HepG2 (cell line): ENCODE measurements around the gene APBA1. TPM values are rescaled to one million over a fixed set of nuclear protein-coding genes. Genes with fewer than 3 reads are reported as not detected.

Experiments used
- ATAC-seq: fragments of 200-7000 bp; cut with Tn5 transposase; 3 replicates; pipeline ENCODE4 v1.9.1; 2020; ENCODE audit warnings: mild to moderate bottlenecking, moderate library complexity
- BruUV-seq: library from RNA; stranded (reverse); fragments of 400-500 nt; replicated peaks from 2 replicates; lab custom pipeline; 2021; lab: Mats Ljungman, UMichigan
- CTCF ChIA-PET: fragments of 300-600 bp; formaldehyde crosslinking; extraction: SDS; loops from one replicate; lab custom pipeline; 2021; ENCODE audit warnings: low total read pairs, inconsistent platforms, low intra/inter-chr PET ratio; lab: Yijun Ruan, JAX
- POLR2A ChIA-PET: fragments of 350-600 bp; sonication (Branson Sonifier 250); formaldehyde crosslinking; loops from one replicate; lab custom pipeline; 2020; ENCODE audit warnings: antibody characterized with exemption, inconsistent platforms; lab: Yijun Ruan, JAX
- DNase-seq: peaks from one replicate; pipeline ENCODE4 v3.0.0-alpha.2; 2015; ENCODE audit warnings: low spot score
- FAIRE-seq: peaks from 3 replicates; lab custom pipeline; 2011; peaks lifted over from hg19 to GRCh38; lab: Jason Lieb, UNC
- H2AFZ ChIP-seq: one replicate; pipeline ENCODE4 v1.6.1; 2011; ENCODE audit warnings: low read length, inconsistent platforms
- H3K27ac ChIP-seq: fragments of 300-600 bp; 3 replicates; pipeline ENCODE4 v1.8.0; 2011; ENCODE audit warnings: mixed run types, mild to moderate bottlenecking, mixed read lengths, low read length, inconsistent platforms; ENCODE audit not compliant: insufficient read depth; ENCODE audit errors: extremely low read length
- H3K27me3 ChIP-seq, 2 experiments: fragments of 200-600 bp in 1 of 2; 2 replicates in 1 of 2; 3 replicates in 1 of 2; pipeline versions ENCODE4 v1.6.0 to v1.8.0; 2011; ENCODE audit warnings: low read length in 2 of 2, mild to moderate bottlenecking in 2 of 2, moderate library complexity in 2 of 2, inconsistent platforms in 1 of 2; ENCODE audit not compliant: insufficient read depth in 2 of 2, control insufficient read depth in 1 of 2
- H3K36me3 ChIP-seq, 2 experiments: fragments of 200-600 bp in 1 of 2; replicated peaks in 1 of 2; 2 replicates in 1 of 2; 3 replicates in 1 of 2; pipeline versions ENCODE4 v1.5.1 to v1.8.0; 2011; ENCODE audit warnings: low read length in 2 of 2, inconsistent platforms in 1 of 2; ENCODE audit not compliant: insufficient read depth in 2 of 2, control insufficient read depth in 1 of 2
- H3K4me1 ChIP-seq: 2 replicates; pipeline ENCODE4 v1.5.1; 2012; ENCODE audit warnings: low read length, inconsistent platforms; ENCODE audit not compliant: insufficient read depth
- H3K4me2 ChIP-seq: 2 replicates; pipeline ENCODE4 v1.6.0; 2011; ENCODE audit warnings: low read depth, low read length, inconsistent platforms
- H3K4me3 ChIP-seq, 3 experiments: fragments of 200-600 bp in 1 of 3; sonication (generic), shearing (Covaris generic) in 1 of 3; replicated peaks in 1 of 3; 2 replicates each; pipeline ENCODE4 v1.5.1; 2011 to 2016; ENCODE audit warnings: low read length in 3 of 3, inconsistent platforms in 2 of 3, low read depth in 2 of 3, mild to moderate bottlenecking in 2 of 3, control low read depth in 1 of 3, mixed read lengths in 1 of 3; ENCODE audit not compliant: insufficient read depth in 1 of 3
- H3K79me2 ChIP-seq: one replicate; pipeline ENCODE4 v1.6.1; 2011; ENCODE audit warnings: low read length, inconsistent platforms; ENCODE audit not compliant: insufficient read depth
- H3K9ac ChIP-seq: 2 replicates; pipeline ENCODE4 v1.6.0; 2011; ENCODE audit warnings: mild to moderate bottlenecking, low read depth, low read length, inconsistent platforms; ENCODE audit not compliant: insufficient read depth
- H3K9me3 ChIP-seq: 2 replicates; pipeline ENCODE4 v1.5.1; 2012; ENCODE audit warnings: mild to moderate bottlenecking, low read length
- H4K20me1 ChIP-seq: 2 replicates; pipeline ENCODE4 v1.6.0; 2011; ENCODE audit warnings: inconsistent platforms, mild to moderate bottlenecking, low read length, moderate library complexity; ENCODE audit not compliant: insufficient read depth
- ZBTB21 ChIP-seq: sonication (generic); formaldehyde crosslinking; IDR thresholded peaks from 2 replicates; pipeline ENCODE4 v1.4.0; 2020; ENCODE audit warnings: missing genetic modification reagents
- ZNF12 ChIP-seq: sonication (generic); formaldehyde crosslinking; IDR thresholded peaks from 2 replicates; pipeline ENCODE4 v1.5.0; 2020; ENCODE audit warnings: missing genetic modification reagents
- ZNF496 ChIP-seq: sonication (generic); formaldehyde crosslinking; IDR thresholded peaks from 2 replicates; pipeline ENCODE4 v1.8.1; 2023; ENCODE audit warnings: mild to moderate bottlenecking, moderate library complexity, missing genetic modification reagents; ENCODE audit not compliant: insufficient replicate concordance
- WGBS: methylation state at CpG from one replicate; pipeline ENCODE4 v1.1.6; 2017; ENCODE audit warnings: low lambda C conversion rate; 5-methylcytosine and 5-hydroxymethylcytosine counted together
- in situ Hi-C: cut with HindIII; loops from 2 replicates; pipeline ENCODE4 v1.10.0; 2017; ENCODE audit warnings: low pct_unique_long_range_greater_than_20kb; ENCODE audit not compliant: extremely low pct_ligation_motif_present
- intact Hi-C: fragments of 100-400 bp; cut with micrococcal nuclease; formaldehyde crosslinking; loops from one replicate; pipeline ENCODE4 v1.10.0; 2022; ENCODE audit not compliant: unreplicated experiment
- polyA plus RNA-seq, 8 experiments: library from polyadenylated mRNA; depleted of rRNA in 3 of 8; stranded (reverse) in 7 of 8; unstranded in 1 of 8; fragments of >200 nt; fragmentation: Illumina TruSeq in 4 of 8; extraction: Trizol in 4 of 8; gene quantifications; 2 replicates each; pipeline versions ENCODE4 v1.2.1 to v1.2.3, GENCODE V29; 2011 to 2016; ENCODE audit warnings: low read depth in 4 of 8, missing spikeins in 1 of 8, mixed read lengths in 1 of 8; ENCODE audit not compliant: insufficient read depth in 1 of 8
- total RNA-seq, 5 experiments: library from RNA; depleted of rRNA; stranded (reverse); fragments of >200 nt; fragmentation: Illumina TruSeq; extraction: Trizol; gene quantifications; 2 replicates each; pipeline ENCODE4 v1.2.3, GENCODE V29; 2016; ENCODE audit warnings: low read depth in 1 of 5

Gene APBA1
- total and polyA plus RNA-seq, 2 of the 13 experiments (the other 11 are each of a cell fraction or from before 2014, with no cell fraction given), result 0.15 TPM; not detected in 1

GRCh38 chr9:69535286-69535832 lies 136.8 kb downstream of the APBA1 start:
- Histone ChIP-seq H3K27ac (no peak overlapping the region), H3K9ac (no peak overlapping the region), H3K4me2 (no peak overlapping the region), H3K4me1 (no peaks in the 10 kb centered on the region), H3K27me3 (no peaks in the 10 kb centered on the region), H2AFZ (no peak overlapping the region), H4K20me1 (no peaks in the 10 kb centered on the region), H3K9me3 (no peaks in the 10 kb centered on the region), H3K79me2 (no peaks in the 10 kb centered on the region), H3K4me3 (no peak overlapping the region), H3K36me3 (no peaks in the 10 kb centered on the region)
- TF ChIP-seq ZBTB21, result no peak
- in situ Hi-C loops, result loop anchor here (5.0 kb wide), 1 partner anchor 48 kb away; no protein-coding TSS in a partner anchor
- BruUV-seq, result no TSS peak
- CTCF ChIA-PET, result no interaction called here
- DNase-seq, result no peak
- FAIRE-seq, result no peak
- intact Hi-C loops, result no loop called here
- no peak for ATAC-seq
- POLR2A ChIA-PET, result no interaction called here
- 11% methylated on average over 1 of the region's 1 CpG for WGBS

GRCh38 chr9:69532396-69532795 lies 139.8 kb downstream of the APBA1 start:
- Histone ChIP-seq H2AFZ (no peak overlapping the region), H3K79me2 (no peaks in the 10 kb centered on the region), H3K4me1 (peaks cover 3% of the 10 kb centered on the region; the same call in 1 of the 2 replicates), H3K27me3 (0 out of 5 replicates have a peak, but pooled peaks cover 0 to 2% of the 10 kb centered on the region in 2 experiments), H3K4me2 (no peak overlapping the region), H3K27ac (no peak overlapping the region), H3K36me3 (no peaks in the 10 kb centered on the region), H3K9ac (no peak overlapping the region), H3K4me3 (no peak overlapping the region), H3K9me3 (no peaks in the 10 kb centered on the region), H4K20me1 (no peaks in the 10 kb centered on the region)
- in situ Hi-C loops (no loop called here), intact Hi-C loops (no loop called here)
- POLR2A ChIA-PET, result no interaction called here
- CTCF ChIA-PET, result no interaction called here
- ATAC-seq, result no peak
- WGBS, result no CpG with 5 or more reads among the region's 4 CpGs
- DNase-seq, result no peak
- TF ChIP-seq ZNF496 (CRISPR knock-in tag) (no peak), ZNF12 (peak; percentile 50; the same call in 1 of the 2 replicates)
- BruUV-seq, result no TSS peak
- no peak for FAIRE-seq
